Astrocyte of the cerebellum (primary cell): ENCODE data around the gene SLC5A5.
"Not testable (repeated sequence)": the region's sequence is repeated elsewhere in the genome, so short reads cannot be mapped to it uniquely, and the experiment has no call there.

ENCODE experiments used
- DNase-seq: peaks from one replicate; pipeline ENCODE4 v3.0.0-alpha.2; 2011; ENCODE audit warnings: low read depth
- H3K4me3 ChIP-seq: 2 replicates; pipeline ENCODE4 v1.5.1; 2011; ENCODE audit warnings: mild to moderate bottlenecking, low read depth, low read length, moderate library complexity
- CTCF ChIP-seq: IDR thresholded peaks from 2 replicates; pipeline ENCODE4 v1.5.1; 2012; ENCODE audit warnings: low read length, low read depth, moderate library complexity, mild to moderate bottlenecking; ENCODE audit errors: missing control alignments
- in situ Hi-C: cut with HindIII; loops from 2 replicates; pipeline ENCODE4 v1.10.0; 2017; ENCODE audit warnings: low sequenced_read_pairs

Gene SLC5A5

GRCh38 chr19:17883627-17884410 lies 12.1 kb downstream of the SLC5A5 start:
- no peak overlapping the region for H3K4me3 ChIP-seq
- in situ Hi-C loops, result no loop called here
- no peak for DNase-seq
- no peak for TF ChIP-seq CTCF

- no peak for DNase-seq
- no peak for TF ChIP-seq CTCF
- H3K4me3 ChIP-seq, result no peak overlapping the region
- in situ Hi-C loops, result no loop called here
These were observed 14.8 kb downstream of the SLC5A5 start for GRCh38 chr19:17886515-17886914.

- H3K4me3 ChIP-seq, DNase-seq, in situ Hi-C loops: not testable (repeated sequence)
These were observed 15.5 kb downstream of the SLC5A5 start for GRCh38 chr19:17887221-17887620.

- DNase-seq, result no peak
- in situ Hi-C loops, result no loop called here
- TF ChIP-seq CTCF, result no peak
- no peak overlapping the region for H3K4me3 ChIP-seq
These were observed 16.5 kb downstream of the SLC5A5 start for GRCh38 chr19:17888260-17888659.

GRCh38 chr19:17889609-17890214 lies 18.0 kb downstream of the SLC5A5 start:
- H3K4me3 ChIP-seq, result no peak overlapping the region
- TF ChIP-seq CTCF, result no peak
- in situ Hi-C loops, result no loop called here
- peak; percentile 32 for DNase-seq

- DNase-seq, result no peak
- in situ Hi-C loops, result no loop called here
- H3K4me3 ChIP-seq, result no peak overlapping the region
- TF ChIP-seq CTCF, result no peak
These were observed 22.0 kb downstream of the SLC5A5 start for GRCh38 chr19:17893766-17894165.

GRCh38 chr19:17902701-17903100 lies 31.0 kb downstream of the SLC5A5 start:
- H3K4me3 ChIP-seq, result no peak overlapping the region
- in situ Hi-C loops, result no loop called here
- peak; percentile 3 for DNase-seq
- TF ChIP-seq CTCF, result no peak
